Keratinocyte (primary cell): Measurements from ENCODE around the gene PTPRN2.

Experiments
- CTCF ChIP-seq, 3 experiments: IDR thresholded peaks in 1 of 3; conservative IDR thresholded peaks in 1 of 3; optimal IDR thresholded peaks in 1 of 3; 2 replicates in 2 of 3; 3 replicates in 1 of 3; pipeline versions ENCODE3 to v1.5.1; 2011; ENCODE audit warnings: low read length in 3 of 3, mild to moderate bottlenecking in 3 of 3, moderate library complexity in 2 of 3, control low read depth in 1 of 3, inconsistent platforms in 1 of 3; ENCODE audit not compliant: insufficient read depth in 2 of 3; ENCODE audit errors: extremely low read depth in 1 of 3
- EZH2 ChIP-seq: IDR thresholded peaks from one replicate; pipeline ENCODE4 v1.6.1; 2012; ENCODE audit warnings: inconsistent platforms, mild to moderate bottlenecking, low read length, moderate library complexity

GRCh38 chr7:157495177-157495553 lies 1092.5 kb downstream of the PTPRN2 start:
- no peak for TF ChIP-seq CTCF (optimal IDR thresholded peaks at IDR 0.05 in 1 of 3, IDR thresholded peaks at IDR 0.05 in 1 of 3, conservative IDR thresholded peaks at IDR 0.05 in 1 of 3; ENCODE audit: extremely low read depth in 1 of 3, insufficient read depth in 2 of 3, low read length in 3 of 3)
- no peak for TF ChIP-seq EZH2
